Measurements from ENCODE around the gene SERTAD3.

- TF ChIP-seq CTCF (optimal IDR thresholded peaks at IDR 0.05 in 1 of 3, IDR thresholded peaks at IDR 0.05 in 1 of 3, conservative IDR thresholded peaks at IDR 0.05 in 1 of 3; ENCODE audit: extremely low read depth in 1 of 3, insufficient read depth in 2 of 3, low read length in 3 of 3) (no peak), EZH2 (IDR thresholded peaks at IDR 0.05; ENCODE audit: low read length) (no peak)
Measured at GRCh38 chr19:40414542-40415535, 29.3 kb downstream of the SERTAD3 start.
